GM19463 (cell line): Measurements from ENCODE around the gene NPEPL1.
"Not testable (repeated sequence)": the region's sequence is repeated elsewhere in the genome, so short reads cannot be mapped to it uniquely, and the experiment has no call there.

Source experiments
- ATAC-seq: cut with Tn5 transposase; IDR thresholded peaks from one replicate; pipeline ENCODE4 v1.9.1; 2021; ENCODE audit warnings: mild to moderate bottlenecking, moderate library complexity; ENCODE audit not compliant: unreplicated experiment

The NPEPL1 gene

GRCh38 chr20:58737198-58737597, 44.6 kb downstream of the NPEPL1 start:
- no peak for ATAC-seq

- no peak for ATAC-seq
Measured at GRCh38 chr20:58740356-58741308, 48.0 kb downstream of the NPEPL1 start.

- no peak for ATAC-seq
Measured at GRCh38 chr20:58741384-58741783, 48.8 kb downstream of the NPEPL1 start.

- ATAC-seq = no peak
Measured at GRCh38 chr20:58742668-58743566, 50.3 kb downstream of the NPEPL1 start.

GRCh38 chr20:58743929-58744534, 51.4 kb downstream of the NPEPL1 start:
- ATAC-seq = no peak

GRCh38 chr20:58744836-58745235, 52.2 kb downstream of the NPEPL1 start:
- ATAC-seq = no peak

GRCh38 chr20:58745391-58745790, 52.8 kb downstream of the NPEPL1 start:
- ATAC-seq = no peak

GRCh38 chr20:58746620-58747019, 54.0 kb downstream of the NPEPL1 start:
- no peak for ATAC-seq

GRCh38 chr20:58747211-58747610, 54.6 kb downstream of the NPEPL1 start:
- ATAC-seq = no peak

GRCh38 chr20:58748618-58749017, 56.0 kb downstream of the NPEPL1 start:
- ATAC-seq = no peak

GRCh38 chr20:58749098-58749769, 56.6 kb downstream of the NPEPL1 start:
- ATAC-seq = no peak

GRCh38 chr20:58749979-58750378, 57.4 kb downstream of the NPEPL1 start:
- no peak for ATAC-seq

- ATAC-seq = not testable (repeated sequence)
Measured at GRCh38 chr20:58750706-58751105, 58.1 kb downstream of the NPEPL1 start.

- no peak for ATAC-seq
Measured at GRCh38 chr20:58751979-58752378, 59.4 kb downstream of the NPEPL1 start.

GRCh38 chr20:58752565-58752964, 60.0 kb downstream of the NPEPL1 start:
- no peak for ATAC-seq

GRCh38 chr20:58753267-58753921, 60.8 kb downstream of the NPEPL1 start:
- ATAC-seq = no peak

- no peak for ATAC-seq
Measured at GRCh38 chr20:58753922-58754551, 61.4 kb downstream of the NPEPL1 start.

GRCh38 chr20:58754584-58754983, 62.0 kb downstream of the NPEPL1 start:
- ATAC-seq = no peak

GRCh38 chr20:58755062-58755697, 62.6 kb downstream of the NPEPL1 start:
- no peak for ATAC-seq
